GM21423 (cell line): ENCODE data around the gene MED13L.
"Not testable (repeated sequence)": the region's sequence is repeated elsewhere in the genome, so short reads cannot be mapped to it uniquely, and the experiment has no call there.

Source experiments
- ATAC-seq: cut with Tn5 transposase; IDR thresholded peaks from one replicate; pipeline ENCODE4 v1.9.1; 2021; ENCODE audit warnings: mild to moderate bottlenecking, moderate library complexity; ENCODE audit not compliant: unreplicated experiment

Gene MED13L

DNA sequence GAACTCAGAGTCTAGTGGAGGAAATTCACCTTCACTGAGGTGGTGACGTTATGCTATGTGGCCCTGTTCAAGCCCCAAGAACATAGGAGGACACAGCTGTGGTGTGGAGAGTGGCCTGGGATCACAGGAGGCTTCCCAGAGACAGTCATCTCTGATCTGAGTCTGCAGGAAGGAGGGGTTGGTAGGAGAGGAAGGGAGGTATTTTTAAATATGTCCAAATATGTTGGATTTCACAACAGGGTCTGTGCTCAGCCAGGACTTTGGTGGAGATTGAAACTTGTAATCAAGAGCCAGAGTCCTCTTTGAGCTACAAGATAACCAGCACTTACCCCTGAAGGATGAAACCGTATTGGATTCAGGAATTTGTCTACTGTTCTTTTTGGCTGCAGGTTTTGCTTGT lies 26.4 kb upstream of the MED13L start:
- ATAC-seq, result no peak

GRCh38 chr12:116303066-116303465 lies 25.6 kb upstream of the MED13L start:
- no peak for ATAC-seq

- no peak for ATAC-seq
Measured at GRCh38 chr12:116302166-116303058, 24.9 kb upstream of the MED13L start.

- no peak for ATAC-seq
Measured at GRCh38 chr12:116301621-116302020, 24.1 kb upstream of the MED13L start.

DNA sequence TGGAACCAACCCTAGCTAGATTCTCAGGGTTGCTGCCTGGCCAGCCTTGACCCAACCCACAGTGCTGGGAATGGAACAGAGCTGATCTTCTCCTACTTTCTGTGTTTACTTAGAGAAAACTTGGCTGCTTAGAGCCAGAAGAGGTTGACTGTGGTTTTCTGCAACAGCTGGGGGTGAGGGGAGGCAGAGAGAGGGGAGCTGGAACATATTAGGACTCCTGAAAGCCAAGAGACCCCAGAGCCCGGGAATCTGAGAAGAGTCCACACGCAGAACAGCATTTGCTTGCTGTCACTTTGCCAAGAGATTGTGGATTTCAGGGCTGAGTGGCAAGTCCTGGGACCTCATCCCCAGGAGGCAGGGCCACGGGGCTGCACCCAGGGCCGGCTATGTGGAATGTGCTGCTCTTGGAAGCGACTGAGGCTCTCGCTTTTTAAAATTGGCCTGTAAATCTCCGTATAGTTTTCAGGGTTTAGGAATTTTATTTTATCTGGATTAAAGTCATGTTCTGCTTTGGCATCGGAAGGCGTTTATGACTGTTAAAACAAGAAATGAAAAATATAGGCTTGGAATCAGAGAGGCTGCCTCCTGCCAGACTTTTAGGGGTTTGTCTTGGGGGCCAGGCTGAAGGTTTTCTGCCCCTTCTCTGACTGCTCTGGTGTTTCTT lies 22.3 kb upstream of the MED13L start:
- no peak for ATAC-seq

GRCh38 chr12:116299064-116299463 lies 21.6 kb upstream of the MED13L start:
- ATAC-seq, result no peak

DNA sequence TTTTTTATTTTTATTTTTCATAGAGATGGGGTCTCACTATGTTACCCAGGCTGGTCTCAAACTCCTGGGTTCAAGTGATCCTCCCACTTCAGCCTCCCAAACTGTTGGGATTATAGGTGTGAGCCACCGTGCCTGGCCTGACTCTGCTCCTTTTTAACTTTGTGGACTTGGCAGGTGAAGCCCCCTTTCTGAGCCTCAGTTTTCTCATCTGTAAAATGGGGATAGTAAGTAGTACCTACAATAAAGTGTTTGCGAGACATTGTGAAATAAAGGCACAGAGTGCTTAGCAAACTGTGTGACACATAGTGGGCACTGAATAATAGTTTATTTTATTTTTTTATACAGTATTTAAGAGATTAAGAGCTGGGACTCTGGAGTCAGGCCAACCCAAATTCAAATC lies 21.1 kb upstream of the MED13L start:
- no peak for ATAC-seq

GRCh38 chr12:116297224-116297834 lies 19.8 kb upstream of the MED13L start:
- no peak for ATAC-seq

DNA sequence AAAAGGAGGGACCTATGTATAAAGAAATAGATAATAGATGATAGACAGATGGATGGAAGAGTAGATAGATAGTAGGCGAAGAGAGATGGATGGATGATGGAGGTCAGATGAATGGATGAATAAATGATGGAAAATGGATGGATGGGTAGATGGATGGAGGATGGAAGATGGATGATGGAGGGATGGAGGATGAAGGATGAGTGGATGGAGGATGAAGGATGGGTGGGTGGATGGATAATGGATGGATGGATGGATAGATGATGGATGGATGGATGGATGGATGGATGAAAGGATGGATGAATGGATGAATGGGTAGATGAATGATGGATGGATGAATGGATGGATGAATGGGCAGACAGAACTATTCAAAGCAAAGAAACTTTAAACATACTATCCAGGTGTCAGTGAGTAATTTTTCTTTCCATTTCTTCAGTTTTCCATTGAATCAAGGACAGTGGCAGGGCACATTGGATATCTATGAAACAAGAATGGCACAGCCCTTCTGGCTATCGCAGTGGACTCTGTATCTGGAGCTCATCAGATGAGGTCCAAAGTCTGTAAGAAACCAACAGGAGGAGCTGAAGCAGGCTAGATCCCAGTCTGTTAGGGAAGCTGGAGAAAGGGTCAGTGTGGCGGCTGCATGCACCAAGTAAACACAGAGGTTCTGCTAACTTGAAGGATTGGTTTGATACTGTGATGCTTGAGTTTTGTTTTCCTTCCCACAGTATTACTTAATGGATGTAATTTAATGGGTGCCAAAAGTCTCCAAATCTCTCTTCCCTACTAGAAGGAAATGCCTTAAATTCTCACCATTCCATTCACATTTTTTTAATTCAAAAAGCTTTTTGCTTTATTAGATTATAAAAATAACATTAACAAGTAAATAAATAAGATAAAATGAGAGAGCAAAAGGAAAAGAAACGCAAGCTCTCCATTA lies 18.1 kb upstream of the MED13L start:
- no peak for ATAC-seq

- ATAC-seq, result no peak
Measured at GRCh38 chr12:116294454-116295165, 17.1 kb upstream of the MED13L start.

DNA sequence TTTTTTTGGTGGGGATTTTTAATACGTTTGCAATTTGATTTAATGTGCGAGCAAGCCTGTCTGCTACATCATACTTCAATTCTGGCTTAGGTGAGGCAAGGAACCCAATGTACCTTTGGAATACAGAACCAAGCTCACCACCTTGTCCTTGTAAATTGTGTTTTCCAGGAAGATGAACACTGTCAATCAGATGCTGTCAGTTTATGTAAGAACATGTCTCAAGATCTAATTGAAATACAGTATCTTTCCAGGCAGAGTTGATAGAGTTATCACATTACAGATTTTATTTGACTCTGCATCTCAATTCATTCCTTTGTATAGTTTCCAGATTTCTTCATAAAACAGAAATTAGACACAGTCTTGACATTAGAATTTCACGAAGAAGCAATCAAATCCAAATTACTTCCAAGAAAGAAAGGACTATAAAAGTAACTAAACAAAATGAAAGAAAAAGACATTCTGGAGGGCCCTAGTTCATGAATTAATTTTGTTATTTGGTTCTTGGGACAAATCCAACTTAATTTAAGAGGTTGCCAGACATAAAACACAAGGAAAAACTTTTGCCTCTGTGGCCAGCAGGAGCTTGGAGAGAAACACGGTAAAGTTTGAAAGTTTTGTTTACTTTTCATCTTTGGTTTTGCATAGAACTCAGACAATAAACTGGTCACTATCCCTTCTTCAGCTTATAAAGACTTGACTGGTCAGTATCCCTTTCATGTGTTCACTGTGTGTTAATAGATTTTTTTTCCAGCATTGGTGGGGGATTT lies 16.4 kb upstream of the MED13L start:
- no peak for ATAC-seq

DNA sequence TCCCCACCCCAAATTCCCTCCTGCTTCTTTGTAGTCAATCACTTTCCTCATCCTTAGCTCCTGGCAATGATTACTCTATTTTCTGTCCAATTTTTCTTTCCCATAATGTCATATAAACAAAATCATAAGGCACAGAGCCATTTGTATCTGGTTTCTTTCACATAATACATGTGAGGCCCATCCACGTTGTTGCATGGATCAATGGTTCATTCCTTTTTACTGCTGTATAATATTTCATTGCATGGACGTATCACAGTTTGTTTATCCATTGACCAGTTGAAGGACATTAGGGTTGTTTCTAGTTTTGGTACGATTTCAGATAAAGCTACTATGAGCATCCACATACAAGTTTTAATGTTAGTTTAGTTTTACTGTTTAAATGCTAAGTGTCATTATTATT lies 13.7 kb upstream of the MED13L start:
- no peak for ATAC-seq

GRCh38 chr12:116288735-116289134 lies 11.2 kb upstream of the MED13L start:
- no peak for ATAC-seq

- ATAC-seq, result no peak
Measured at GRCh38 chr12:116287842-116288301, 10.4 kb upstream of the MED13L start.

- ATAC-seq, result no peak
Measured at GRCh38 chr12:116284396-116284795, 6.9 kb upstream of the MED13L start.

DNA sequence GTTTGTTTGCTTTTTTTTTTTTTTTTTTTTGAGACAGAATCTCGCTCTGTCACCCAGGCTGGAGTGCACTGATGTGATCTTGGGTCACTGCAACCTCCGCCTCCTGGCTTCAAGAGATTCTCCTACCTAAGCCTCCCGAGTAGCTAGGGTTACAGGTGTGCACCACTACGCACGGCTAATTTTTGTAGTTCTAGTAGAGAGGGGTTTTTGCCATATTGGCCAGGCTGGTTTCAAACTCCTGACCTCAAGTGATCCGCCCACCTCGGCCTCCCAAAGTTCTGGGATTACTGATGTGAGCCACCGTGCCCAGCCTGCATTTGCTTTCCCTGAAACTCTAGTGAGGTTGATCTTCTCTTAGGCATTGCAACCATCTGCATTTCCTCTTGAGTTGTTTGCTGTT lies 6.4 kb upstream of the MED13L start:
- ATAC-seq, result not testable (repeated sequence)

DNA sequence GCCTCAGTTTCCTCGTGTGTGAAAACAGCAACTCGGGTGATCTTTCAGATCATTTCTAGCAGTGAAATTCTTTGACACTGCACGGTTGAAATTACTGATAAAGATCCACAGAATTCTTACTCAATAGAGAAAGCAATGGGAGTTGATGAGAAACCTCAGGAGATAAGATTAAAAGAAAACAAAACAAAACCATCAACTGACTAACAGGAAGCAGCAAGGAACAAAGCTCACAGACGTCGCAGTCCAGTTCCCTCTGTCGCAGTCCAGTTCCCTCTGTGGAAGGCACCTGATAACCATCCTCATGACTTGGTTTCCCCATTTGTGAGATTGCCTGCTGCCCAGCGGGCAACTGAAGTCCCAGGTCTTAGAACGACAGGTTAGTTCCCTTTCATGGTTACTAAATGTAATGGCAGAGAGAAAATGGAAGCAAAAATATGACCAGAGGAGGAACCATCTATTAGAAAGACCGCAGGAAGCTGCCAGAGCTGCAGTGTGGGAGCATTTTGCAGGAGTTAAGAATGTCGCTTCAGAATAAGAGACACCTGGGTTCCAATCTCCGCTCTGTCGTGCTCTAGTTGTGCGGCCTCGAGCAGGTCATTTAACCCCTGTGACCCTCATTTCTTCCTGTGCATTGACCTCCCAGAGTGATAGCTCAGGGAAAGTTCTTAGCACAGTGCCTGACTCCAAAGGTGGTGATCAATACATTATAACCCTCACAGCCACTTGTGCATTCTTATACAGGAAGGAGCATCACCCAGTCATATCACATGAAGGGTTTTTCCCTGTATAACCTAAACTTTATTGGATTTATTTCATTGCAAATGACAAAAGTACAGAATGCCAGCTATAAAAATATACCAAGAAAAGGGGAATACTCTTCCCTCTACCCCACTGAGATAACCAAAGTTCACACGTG lies 5.1 kb upstream of the MED13L start:
- ATAC-seq, result no peak

GRCh38 chr12:116280595-116281290 lies 3.2 kb upstream of the MED13L start:
- ATAC-seq, result no peak
